GM18502 (cell line): ENCODE results near the gene PLXNA2.

Experiments used
- ATAC-seq: cut with Tn5 transposase; IDR thresholded peaks from one replicate; pipeline ENCODE4 v1.9.1; 2021; ENCODE audit warnings: mild to moderate bottlenecking; ENCODE audit not compliant: unreplicated experiment, poor library complexity

PLXNA2 gene

GRCh38 chr1:208243527-208243966, 637 bp downstream of the PLXNA2 start:
- no peak for ATAC-seq

- ATAC-seq, result no peak
These were observed 1.1 kb downstream of the PLXNA2 start for GRCh38 chr1:208242941-208243526.

DNA sequence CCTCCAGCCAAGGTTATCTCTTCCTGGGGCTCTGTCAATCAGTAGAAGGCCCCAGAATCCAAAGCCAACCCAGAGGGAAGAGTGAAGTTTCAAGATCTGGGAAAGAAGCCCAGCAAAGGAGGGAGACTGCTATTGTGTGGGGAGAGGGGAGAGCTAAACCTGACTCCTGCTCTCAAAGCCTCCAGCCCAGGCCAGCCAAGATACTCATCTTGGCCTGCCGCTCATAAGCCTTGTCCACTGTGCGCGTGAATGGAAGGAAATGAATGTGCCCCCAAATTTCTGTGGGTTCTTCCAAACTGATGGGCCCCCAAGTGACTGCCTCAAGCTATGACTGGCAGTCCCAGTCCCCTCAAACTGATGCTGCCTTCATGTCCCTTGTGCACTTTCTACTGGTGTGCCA, 2.0 kb downstream of the PLXNA2 start:
- no peak for ATAC-seq

DNA sequence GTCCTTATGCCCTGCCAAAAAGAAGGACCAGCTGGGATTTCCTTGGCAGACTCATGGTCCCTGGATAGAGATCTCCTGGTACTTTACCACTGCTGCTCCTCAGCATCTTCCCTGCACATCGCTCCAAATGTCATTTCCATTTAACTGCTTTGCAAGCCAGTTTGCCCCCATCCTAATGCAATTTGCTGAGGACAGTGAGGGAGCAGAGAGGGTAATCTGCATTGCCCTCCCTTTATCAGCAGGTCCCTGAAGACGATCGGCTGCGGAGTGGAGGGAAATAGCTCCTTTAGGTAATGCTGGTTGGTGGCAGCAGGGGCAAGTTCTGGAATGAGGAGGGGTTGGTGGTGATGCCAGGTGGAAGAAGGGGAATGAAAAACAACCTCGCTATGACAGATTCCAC, 2.7 kb downstream of the PLXNA2 start:
- ATAC-seq, result no peak

GRCh38 chr1:208240662-208241355, 3.4 kb downstream of the PLXNA2 start:
- ATAC-seq, result no peak

- ATAC-seq, result no peak
These were observed 4.5 kb downstream of the PLXNA2 start for GRCh38 chr1:208239473-208240381.

DNA sequence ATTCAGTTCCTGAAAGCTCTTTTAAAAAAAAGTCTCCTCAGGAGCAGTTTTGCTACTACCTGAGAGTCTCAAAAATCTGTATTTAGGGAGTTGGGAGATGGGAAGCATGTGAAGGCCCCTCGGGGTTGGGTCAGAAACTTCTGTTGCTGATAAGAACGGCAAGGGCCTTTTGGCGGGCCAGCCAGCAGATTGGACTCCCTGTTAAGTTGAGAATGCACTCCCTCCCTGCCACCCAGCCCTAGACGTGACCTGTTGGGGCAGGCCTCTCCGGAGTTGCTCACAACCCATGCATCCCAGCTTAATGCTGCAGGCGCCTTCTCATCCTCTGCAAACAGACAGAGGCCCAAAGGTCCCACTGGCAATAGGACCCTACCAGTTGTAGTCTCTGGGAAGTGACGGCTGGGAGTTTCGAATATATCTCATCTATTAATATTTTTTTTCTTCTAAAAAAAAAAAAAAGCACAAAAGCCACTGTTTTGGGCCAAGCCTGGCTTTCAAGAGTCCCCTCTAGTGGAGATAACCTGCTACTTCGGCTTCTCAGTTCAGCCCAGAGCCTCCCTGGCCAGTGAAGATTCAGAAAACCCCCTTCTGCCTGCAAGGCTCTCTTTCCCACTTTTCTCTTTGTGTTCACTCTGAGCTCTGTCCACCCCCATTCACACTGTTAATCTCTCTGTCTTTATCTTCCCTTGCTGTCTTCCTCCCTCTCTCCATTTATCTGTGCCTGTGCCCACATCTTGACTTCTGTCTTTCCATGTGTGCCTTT, 5.3 kb downstream of the PLXNA2 start:
- no peak for ATAC-seq

- ATAC-seq, result no peak
These were observed 6.9 kb downstream of the PLXNA2 start for GRCh38 chr1:208237241-208237640.

DNA sequence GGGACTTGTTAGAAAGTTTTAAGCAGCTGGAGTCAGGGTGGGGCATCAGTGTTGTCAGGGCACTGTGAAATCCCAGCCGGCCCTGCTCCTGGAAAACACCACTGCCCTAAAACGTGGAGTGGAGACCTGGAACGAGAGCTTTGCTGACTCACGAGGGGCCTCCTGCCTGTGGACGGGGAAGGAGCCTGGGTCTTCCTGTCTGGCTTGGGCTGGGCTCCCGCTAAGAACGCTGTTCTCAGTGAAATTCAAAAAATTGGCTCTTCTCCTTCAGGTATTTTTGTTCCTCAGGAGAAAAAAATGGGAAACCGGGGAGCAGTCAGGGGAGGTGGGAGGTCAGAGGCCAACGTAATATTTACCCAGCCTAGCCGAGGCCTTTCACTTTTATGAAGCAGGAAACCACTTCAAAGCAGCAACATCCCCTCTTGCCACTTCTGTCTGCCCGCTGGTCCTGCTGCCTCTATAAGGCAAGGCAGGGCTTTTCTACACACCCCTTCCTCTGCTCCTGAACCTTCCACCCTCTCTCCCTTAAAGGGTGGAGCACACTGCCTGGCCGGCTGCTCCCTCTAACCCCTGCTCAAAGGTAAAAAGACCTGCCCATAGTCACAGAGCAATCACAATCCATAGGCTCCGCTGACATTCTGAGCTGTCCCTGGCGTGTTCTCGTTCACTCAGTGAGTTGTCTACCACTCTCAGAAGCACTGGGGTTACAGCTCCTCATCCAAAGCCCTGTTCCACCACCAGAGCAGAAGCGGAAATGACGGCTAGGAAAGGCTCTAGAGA, 8.0 kb downstream of the PLXNA2 start:
- ATAC-seq, result peak; percentile 48

- ATAC-seq, result no peak
These were observed 8.7 kb downstream of the PLXNA2 start for GRCh38 chr1:208235356-208235981.

DNA sequence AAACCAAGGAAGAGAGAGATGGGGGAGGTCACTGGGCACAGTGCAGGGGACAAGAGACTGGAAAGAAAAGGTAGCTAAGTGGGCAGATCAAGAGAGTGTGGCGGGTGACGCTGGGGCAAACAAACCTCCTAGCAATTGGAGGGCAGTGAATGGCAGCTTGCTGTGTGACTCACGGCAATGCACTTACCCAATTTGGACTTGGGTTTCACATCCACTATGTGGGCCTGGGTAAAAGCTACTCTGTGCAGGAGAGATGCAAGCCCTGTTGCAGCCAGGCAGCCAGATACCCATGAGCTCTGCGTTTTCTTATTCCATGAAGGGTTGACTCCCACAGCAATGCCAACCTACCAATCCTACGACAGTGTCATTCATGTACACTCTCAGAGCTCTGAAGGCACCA, 9.5 kb downstream of the PLXNA2 start:
- ATAC-seq, result no peak

DNA sequence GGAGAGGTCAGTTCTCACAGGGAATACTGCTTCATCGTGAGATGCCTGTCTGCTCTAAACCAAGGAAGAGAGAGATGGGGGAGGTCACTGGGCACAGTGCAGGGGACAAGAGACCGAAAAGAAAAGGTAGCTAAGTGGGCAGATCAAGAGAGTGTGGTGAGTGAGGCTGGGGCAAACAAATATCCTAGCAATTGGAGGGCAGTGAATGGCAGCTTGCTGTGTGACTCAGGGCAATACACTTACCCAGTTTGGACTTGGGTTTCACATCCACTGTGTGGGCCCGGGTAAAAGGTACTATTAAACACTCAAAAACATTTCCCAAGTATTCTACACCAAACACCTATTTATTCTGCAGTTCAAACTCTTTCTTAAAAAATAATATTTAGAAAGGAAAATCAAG, 10.2 kb downstream of the PLXNA2 start:
- ATAC-seq, result no peak

DNA sequence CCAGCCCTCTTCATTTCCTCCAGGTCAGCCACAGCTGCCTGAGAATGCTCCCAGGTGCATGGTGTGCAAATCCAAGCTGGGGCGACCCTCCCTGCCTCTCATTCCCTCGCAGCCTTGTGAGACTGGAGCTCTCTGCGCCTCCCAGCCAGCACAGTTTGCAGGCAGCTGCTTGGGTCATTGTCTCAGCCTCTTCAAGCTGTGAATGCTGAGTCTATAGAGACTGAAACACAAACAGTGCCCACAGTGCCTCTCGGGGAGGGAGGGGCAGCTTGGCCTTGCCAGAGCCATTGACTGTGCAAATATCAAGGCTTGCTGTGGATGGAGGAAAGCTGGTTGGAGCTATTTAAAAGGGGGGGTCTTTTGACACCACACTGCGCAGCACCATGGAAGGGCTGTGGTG, 10.6 kb downstream of the PLXNA2 start:
- ATAC-seq, result no peak

GRCh38 chr1:208232662-208233038, 11.5 kb downstream of the PLXNA2 start:
- ATAC-seq, result no peak

GRCh38 chr1:208231881-208232661, 12.1 kb downstream of the PLXNA2 start:
- ATAC-seq, result no peak

DNA sequence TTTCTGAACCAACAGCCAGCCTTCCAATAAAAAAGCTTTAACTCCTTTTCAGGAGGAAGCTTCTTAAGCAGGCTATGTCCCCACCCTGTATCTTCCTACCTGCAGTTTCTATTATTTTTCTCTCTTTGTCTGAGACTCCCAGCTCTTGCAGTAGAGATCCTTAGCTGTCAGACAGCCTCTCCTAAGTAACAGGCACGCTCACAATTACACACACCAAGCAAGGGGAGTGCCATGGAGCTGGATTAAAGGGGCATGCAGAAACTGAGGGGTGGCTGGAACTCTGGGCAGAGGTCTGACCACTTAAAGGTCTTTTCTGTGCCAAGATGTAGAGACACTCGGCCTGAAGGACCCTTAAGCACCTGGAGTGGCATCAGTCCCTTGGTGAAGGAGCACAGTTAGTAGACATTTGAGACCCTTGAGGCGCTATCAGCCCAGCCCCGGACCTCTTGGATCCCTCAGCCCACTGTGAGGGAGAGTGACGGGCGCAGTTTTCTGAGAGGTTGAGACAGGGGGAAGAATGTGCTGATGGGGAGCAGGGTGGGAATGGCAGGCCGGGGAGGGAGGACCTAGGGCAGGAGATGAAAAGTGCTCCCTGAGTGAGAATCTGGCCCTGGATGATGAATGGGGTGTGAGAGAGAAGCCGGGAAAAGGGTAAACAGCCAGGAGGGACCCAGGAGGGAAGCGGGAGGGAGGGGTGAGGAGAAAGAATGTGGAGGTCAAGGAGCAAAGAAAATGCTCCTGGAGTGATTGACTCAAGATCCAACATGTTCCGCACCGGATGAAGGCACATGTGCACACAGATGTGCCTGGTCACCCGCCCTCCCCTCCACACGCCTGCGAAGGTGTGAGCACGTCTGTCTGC, 13.3 kb downstream of the PLXNA2 start:
- ATAC-seq, result no peak

GRCh38 chr1:208228550-208228949, 15.6 kb downstream of the PLXNA2 start:
- ATAC-seq, result no peak

- ATAC-seq, result no peak
These were observed 16.2 kb downstream of the PLXNA2 start for GRCh38 chr1:208228026-208228425.
